Measurements from ENCODE around the gene ENTREP3. TPM values are rescaled to one million over a fixed set of nuclear protein-coding genes. Genes with fewer than 3 reads are reported as not detected.
"Not testable (repeated sequence)": the region's sequence is repeated elsewhere in the genome, so short reads cannot be mapped to it uniquely, and the experiment has no call there.

ENTREP3 gene
- 45.1 and 46.2 TPM in 2 replicates for total RNA-seq

DNA sequence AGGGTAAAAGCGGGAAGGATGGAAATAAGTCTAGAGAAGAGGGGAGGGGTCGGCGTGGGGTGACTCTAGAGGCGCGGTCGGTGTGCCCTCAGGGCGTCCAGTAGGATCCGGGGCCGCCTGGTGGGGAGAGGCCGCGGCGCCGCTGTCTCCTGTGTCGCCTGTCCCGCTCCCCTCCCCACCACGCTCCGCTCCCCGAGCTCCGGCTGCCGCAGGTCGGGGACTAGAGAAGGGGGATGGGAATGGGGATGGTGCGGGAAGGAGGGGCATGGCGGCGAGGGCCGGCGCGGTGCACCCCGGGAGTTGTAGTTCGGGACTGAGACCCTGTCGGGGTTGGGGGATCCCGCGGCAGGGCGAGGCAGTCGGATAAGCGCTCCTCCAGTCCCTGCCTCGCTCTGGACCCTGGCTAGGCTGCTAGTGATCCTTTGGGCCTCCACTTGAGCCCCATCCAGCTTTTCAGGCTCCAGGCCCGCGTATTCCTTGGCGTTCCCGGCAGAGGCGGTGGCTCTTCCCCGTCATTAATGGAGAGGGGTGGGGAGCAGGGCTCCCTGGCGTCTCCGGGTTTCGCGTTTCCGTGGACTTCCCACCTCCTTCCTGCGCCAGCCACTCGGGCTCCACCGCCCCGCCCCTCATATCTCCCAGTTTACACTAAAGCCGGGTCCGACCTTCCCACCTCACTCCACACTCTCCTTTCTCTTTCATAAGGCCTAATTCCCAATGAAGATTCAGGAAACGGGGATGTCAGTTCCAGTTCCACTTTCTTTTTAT is at the start of gene ENTREP3:
Gene ENTREP3, minus strand, starts transcription at position 241 of the 765 bp plus-strand sequence. CDS start 606 bp downstream, outside the sequence.
- intact Hi-C loops (cut with micrococcal nuclease) = loop anchor here (1.0 kb wide), 2 partner anchors 28 to 68 kb away; no protein-coding TSS in a partner anchor
- peak within 1 kb of the TSS; percentile 85 for H3K4me3 Mint-ChIP-seq
- no peaks in the 10 kb centered on the region for H3K9me3 Mint-ChIP-seq
- no peaks in the 10 kb centered on the region for H3K27me3 Mint-ChIP-seq
- H3K4me1 Mint-ChIP-seq = peaks cover 28% of the 10 kb centered on the region
- H3K36me3 Mint-ChIP-seq (ENCODE audit: low read depth) = peaks cover 39% of the 10 kb centered on the region
- H3K27ac Mint-ChIP-seq = peak within 1 kb of the TSS; percentile 81
- peak; percentile 94 for DNase-seq

DNA sequence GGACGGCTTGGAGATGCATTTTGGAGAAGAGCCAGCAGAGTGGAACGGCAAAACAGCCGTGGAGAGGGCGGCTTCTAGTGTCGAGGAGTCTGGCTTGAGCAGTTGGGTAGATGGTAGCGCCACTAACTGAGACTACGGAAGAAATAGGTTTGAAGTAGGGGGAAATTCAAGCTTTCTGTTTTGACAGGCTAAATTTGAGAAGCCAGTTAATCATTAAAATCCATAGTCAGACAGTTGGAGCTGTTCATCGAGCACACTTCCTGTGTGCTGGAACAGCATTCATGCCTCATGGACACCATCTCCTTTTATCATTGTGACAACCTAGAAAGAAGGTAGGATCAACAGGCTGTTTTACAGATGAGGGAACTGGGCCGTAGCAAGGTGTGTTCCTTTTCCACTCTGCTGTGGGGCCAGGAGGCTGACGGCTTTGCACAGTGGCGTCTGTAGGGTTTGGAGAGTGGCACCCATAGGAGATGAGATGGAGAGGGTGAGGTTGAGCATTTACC is 49.3 kb upstream of the ENTREP3 start:
- Mint-ChIP-seq H3K4me3 (no peak overlapping the region), H3K27ac (no peak overlapping the region), H3K4me1 (peaks cover 10% of the 10 kb centered on the region), H3K9me3 (no peaks in the 10 kb centered on the region), H3K36me3 (ENCODE audit: low read depth) (peaks cover 10% of the 10 kb centered on the region), H3K27me3 (no peaks in the 10 kb centered on the region)
- DNase-seq = no peak
- intact Hi-C loops (cut with micrococcal nuclease) = loop anchor here (5.0 kb wide), 1 partner anchor 112 kb away; no protein-coding TSS in a partner anchor

GRCh38 chr1:155301342-155301841 is 46.1 kb upstream of the ENTREP3 start, which contains the start of gene PKLR:
Gene PKLR (minus strand): TSS chr1:155301438. CDS start chr1:155301395, 43 bp downstream.
- intact Hi-C loops (cut with micrococcal nuclease) = no loop called here
- no peaks in the 10 kb centered on the region for H3K36me3 Mint-ChIP-seq (ENCODE audit: low read depth)
- DNase-seq = no peak
- no peak within 1 kb of the TSS for H3K27ac Mint-ChIP-seq
- no peak within 1 kb of the TSS for H3K4me3 Mint-ChIP-seq
- H3K27me3 Mint-ChIP-seq = peaks cover 16% of the 10 kb centered on the region
- no peaks in the 10 kb centered on the region for H3K9me3 Mint-ChIP-seq
- peaks cover 5% of the 10 kb centered on the region for H3K4me1 Mint-ChIP-seq

DNA sequence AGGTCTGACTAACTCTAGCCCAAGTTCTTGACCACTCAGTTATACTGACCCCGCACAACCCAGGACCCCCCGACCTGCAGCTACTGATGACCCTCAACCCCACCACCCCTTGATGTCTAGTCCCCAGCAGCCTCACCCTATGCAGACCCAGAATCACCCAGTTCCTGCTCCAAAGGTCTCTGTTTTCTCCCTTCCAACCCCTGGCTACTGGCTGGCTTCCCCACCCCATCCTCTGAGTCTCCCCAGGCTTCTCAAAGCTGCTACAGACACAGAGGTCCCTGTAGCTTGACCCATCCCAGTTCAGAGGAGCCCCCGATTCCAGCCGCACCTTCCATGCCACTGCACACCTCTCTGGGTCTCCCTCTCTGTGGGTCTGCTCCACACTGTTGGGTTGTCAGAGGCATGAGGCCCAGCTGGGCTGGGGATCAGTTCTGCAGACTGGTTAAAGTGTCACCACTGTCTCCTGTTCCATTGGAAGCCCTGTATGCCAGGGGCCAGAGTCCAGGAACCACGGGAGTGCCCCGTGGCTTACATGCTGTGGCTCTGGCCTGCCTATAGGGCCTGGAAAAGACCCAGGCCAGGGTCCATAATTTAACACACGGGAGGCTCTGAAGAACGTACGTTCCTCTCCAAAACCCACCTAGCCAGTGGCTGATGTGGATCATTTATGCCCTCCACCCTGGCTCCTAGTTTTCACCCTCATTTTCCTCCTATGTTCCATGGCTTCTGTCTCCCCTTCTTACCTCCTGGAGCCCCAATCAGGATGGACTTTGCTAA is 45.5 kb upstream of the ENTREP3 start:
- H3K36me3 Mint-ChIP-seq (ENCODE audit: low read depth) = no peaks in the 10 kb centered on the region
- peaks cover 22% of the 10 kb centered on the region for H3K27me3 Mint-ChIP-seq
- intact Hi-C loops (cut with micrococcal nuclease) = no loop called here
- no peaks in the 10 kb centered on the region for H3K9me3 Mint-ChIP-seq
- H3K4me3 Mint-ChIP-seq = no peak overlapping the region
- H3K4me1 Mint-ChIP-seq = peaks cover 5% of the 10 kb centered on the region
- H3K27ac Mint-ChIP-seq = no peak overlapping the region
- DNase-seq = no peak

DNA sequence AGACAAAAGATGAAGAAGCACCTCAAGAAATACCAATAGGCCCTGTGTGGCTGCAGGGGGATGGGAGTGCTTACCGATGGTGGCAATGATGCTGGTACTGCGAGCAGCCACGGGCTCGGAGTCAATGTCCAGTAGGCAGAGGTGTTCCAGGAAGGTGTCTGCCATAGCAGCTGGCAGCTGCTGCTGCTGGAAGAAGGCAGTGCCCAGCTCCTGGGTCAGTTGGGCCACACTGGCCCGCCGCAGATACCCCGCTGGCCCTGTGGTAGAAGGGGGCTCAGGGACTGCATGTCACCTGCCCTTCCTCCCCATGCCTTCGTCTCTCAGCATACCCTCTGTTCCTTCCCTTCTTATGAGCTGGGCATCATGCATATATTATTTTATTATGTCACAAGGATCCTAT is 44.7 kb upstream of the ENTREP3 start:
- Mint-ChIP-seq H3K9me3 (no peaks in the 10 kb centered on the region), H3K27ac (no peak overlapping the region), H3K27me3 (peaks cover 27% of the 10 kb centered on the region), H3K36me3 (ENCODE audit: low read depth) (no peaks in the 10 kb centered on the region), H3K4me1 (peaks cover 5% of the 10 kb centered on the region), H3K4me3 (no peak overlapping the region)
- no peak for DNase-seq
- intact Hi-C loops (cut with micrococcal nuclease) = no loop called here

DNA sequence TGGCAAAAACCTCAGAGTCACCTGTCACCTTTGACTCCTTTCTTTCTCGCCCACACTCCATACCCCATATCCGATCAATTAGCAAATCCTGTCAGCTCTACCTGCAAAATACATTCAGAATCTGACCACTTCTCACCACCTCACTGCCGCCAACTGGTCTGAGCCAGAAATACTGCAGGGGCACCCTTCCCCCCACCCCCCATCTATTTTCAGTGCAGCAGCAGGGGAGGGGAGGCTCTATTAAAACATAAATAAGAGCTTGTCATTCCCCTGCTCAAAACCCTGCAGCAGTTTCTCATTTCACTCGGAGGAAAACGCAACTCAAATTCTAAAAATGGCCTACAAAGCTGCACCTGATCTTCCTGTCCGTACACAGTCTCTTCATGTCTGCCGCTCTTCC is 42.1 kb upstream of the ENTREP3 start:
- no peaks in the 10 kb centered on the region for H3K9me3 Mint-ChIP-seq

GRCh38 chr1:155296661-155297060 is 41.4 kb upstream of the ENTREP3 start:
- peaks cover 8% of the 10 kb centered on the region for H3K4me1 Mint-ChIP-seq

More for the DNA sequence above, 42.1 kb upstream of the ENTREP3 start:
- no peak overlapping the region for H3K4me3 Mint-ChIP-seq
- DNase-seq = no peak
- intact Hi-C loops (cut with micrococcal nuclease) = no loop called here
- H3K27me3 Mint-ChIP-seq = peaks cover 42% of the 10 kb centered on the region
- no peak overlapping the region for H3K27ac Mint-ChIP-seq
- peaks cover 8% of the 10 kb centered on the region for H3K4me1 Mint-ChIP-seq
- H3K36me3 Mint-ChIP-seq (ENCODE audit: low read depth) = no peaks in the 10 kb centered on the region

DNA sequence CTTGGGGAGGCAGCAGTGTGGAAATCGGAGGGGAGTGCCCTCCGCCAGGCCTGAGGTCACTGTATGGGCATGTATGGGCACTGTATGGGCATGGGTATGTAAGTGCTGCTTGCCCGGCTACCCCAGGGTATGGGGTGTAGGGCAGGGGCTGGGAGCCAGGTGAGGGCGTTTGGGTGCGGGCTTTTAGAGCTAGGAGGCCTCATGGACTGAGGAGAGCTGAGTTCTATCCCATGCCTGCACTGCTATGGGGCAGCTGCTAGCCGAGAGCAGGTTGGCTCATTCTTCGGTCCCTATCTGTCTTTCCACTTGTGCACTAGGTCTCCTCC is 40.6 kb upstream of the ENTREP3 start:
- H3K27ac Mint-ChIP-seq = no peak overlapping the region
- no peak for DNase-seq
- peaks cover 50% of the 10 kb centered on the region for H3K27me3 Mint-ChIP-seq
- H3K4me1 Mint-ChIP-seq = peaks cover 8% of the 10 kb centered on the region
- H3K36me3 Mint-ChIP-seq (ENCODE audit: low read depth) = no peaks in the 10 kb centered on the region
- intact Hi-C loops (cut with micrococcal nuclease) = no loop called here
- H3K9me3 Mint-ChIP-seq = no peaks in the 10 kb centered on the region
- no peak overlapping the region for H3K4me3 Mint-ChIP-seq

More at GRCh38 chr1:155296661-155297060, 41.4 kb upstream of the ENTREP3 start:
- intact Hi-C loops (cut with micrococcal nuclease) = no loop called here
- DNase-seq = no peak
- Mint-ChIP-seq H3K27ac (no peak overlapping the region), H3K36me3 (ENCODE audit: low read depth) (no peaks in the 10 kb centered on the region), H3K9me3 (no peaks in the 10 kb centered on the region), H3K27me3 (peaks cover 46% of the 10 kb centered on the region), H3K4me3 (no peak overlapping the region)

GRCh38 chr1:155295183-155295941 is 40.1 kb upstream of the ENTREP3 start:
- Mint-ChIP-seq H3K4me3 (peak overlapping the region; percentile 47), H3K36me3 (ENCODE audit: low read depth) (no peaks in the 10 kb centered on the region), H3K27me3 (peaks cover 50% of the 10 kb centered on the region), H3K9me3 (no peaks in the 10 kb centered on the region), H3K27ac (no peak overlapping the region), H3K4me1 (peaks cover 8% of the 10 kb centered on the region)
- DNase-seq = no peak
- intact Hi-C loops (cut with micrococcal nuclease) = no loop called here

DNA sequence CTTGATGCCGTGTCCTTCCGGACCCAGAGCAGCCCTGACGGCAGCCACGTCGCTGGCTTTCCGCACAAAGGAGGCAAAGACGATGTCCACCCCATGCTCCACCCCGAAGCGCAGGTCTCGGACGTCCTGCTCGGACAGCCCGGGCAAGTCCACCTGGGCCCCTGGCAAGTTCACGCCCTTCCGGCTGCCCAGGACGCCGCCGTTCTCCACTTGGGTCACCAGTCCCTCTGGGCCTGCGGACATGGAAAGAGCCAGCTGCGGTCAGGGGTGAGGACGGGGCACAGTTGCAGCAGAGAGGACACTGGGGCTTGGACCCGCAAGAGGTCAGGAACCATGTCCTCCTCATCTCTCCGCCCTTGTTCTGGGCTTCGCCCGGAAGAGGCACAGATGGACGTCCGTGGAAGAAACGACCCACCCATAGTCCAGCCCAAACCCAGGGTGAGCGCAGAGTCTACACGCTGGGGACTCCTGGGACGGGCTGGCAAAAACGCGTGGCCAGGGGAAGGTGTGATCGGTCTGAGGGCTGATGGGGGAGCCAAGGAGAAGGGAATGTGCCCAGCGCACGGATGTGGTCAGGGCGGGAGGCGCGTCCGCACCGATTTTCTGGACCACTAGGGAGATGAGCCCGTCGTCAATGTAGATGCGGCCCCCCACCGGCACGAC is 39.4 kb upstream of the ENTREP3 start:
- H3K4me3 Mint-ChIP-seq = peak overlapping the region; percentile 47
- DNase-seq = no peak
- no peaks in the 10 kb centered on the region for H3K36me3 Mint-ChIP-seq (ENCODE audit: low read depth)
- H3K9me3 Mint-ChIP-seq = no peaks in the 10 kb centered on the region
- peaks cover 8% of the 10 kb centered on the region for H3K4me1 Mint-ChIP-seq
- H3K27me3 Mint-ChIP-seq = peaks cover 53% of the 10 kb centered on the region
- H3K27ac Mint-ChIP-seq = no peak overlapping the region
- intact Hi-C loops (cut with micrococcal nuclease) = no loop called here

DNA sequence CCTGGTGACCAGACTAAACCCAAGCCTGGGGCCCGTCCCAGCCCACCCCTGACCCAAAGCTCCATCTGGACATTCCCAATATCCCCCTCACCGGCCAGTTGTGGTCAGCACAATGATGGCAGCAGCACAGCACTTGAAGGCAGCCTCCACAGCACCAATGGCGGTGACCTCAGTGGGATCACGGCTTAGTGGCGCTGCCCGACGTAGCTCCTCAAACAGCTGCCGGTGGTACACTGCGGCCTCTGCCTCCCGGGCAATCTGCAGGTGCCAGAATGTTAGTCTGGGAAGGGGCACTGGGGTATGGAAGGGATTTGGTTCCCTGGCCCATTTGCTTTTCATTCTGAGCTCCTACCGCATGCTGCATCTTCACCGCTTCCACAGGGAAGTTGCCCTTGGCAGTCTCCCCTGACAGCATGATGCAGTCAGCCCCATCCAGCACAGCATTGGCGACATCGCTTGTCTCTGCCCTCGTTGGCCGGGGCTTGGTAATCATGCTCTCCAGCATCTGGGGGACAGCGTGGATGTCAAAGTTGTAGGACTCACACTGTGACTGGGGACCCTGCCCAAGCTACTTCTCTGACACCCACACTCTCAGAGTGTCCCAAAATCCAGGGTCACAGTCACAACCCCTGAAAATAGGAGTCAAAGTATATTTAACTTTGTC is 37.9 kb upstream of the ENTREP3 start:
- DNase-seq = no peak

DNA sequence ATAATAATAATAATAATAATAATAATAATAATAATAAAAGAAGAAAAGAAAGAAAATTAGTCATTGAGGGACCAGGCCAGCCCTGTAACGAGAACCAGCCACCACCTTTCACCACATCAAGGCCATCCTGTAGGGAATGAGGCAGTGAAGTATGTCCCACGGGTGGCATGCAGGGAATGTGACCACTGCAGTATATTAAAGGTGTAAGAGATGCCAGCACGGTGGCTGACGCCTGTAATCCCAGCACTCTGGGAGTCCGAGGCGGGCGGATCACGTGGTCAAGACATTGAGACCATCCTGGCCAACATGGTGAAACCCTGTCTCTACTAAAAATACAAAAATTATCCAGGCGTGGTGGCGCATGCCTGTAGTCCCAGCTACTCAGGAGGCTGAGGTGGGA is 35.7 kb upstream of the ENTREP3 start:
- DNase-seq; H3K9me3 Mint-ChIP-seq; H3K27ac Mint-ChIP-seq; H3K36me3 Mint-ChIP-seq (ENCODE audit: low read depth); intact Hi-C loops (cut with micrococcal nuclease); H3K4me3 Mint-ChIP-seq; H3K4me1 Mint-ChIP-seq: not testable (repeated sequence)
- peaks cover 33% of the 10 kb centered on the region for H3K27me3 Mint-ChIP-seq

More for the DNA sequence above, 37.9 kb upstream of the ENTREP3 start:
- Mint-ChIP-seq H3K27me3 (peaks cover 53% of the 10 kb centered on the region), H3K4me3 (no peak overlapping the region), H3K27ac (no peak overlapping the region), H3K9me3 (no peaks in the 10 kb centered on the region), H3K4me1 (peaks cover 8% of the 10 kb centered on the region), H3K36me3 (ENCODE audit: low read depth) (no peaks in the 10 kb centered on the region)
- intact Hi-C loops (cut with micrococcal nuclease) = no loop called here
